GM12878 (cell line): ENCODE data around the gene RBL2. TPM values are rescaled to one million over a fixed set of nuclear protein-coding genes. Genes with fewer than 3 reads are reported as not detected.

Experiments used
- ATAC-seq: fragments of 200-7000 bp; cut with Tn5 transposase; 3 replicates; pipeline ENCODE4 v1.9.1; 2020; ENCODE audit warnings: mild to moderate bottlenecking, moderate library complexity
- BruUV-seq: library from RNA; stranded (reverse); fragments of 400-500 nt; replicated peaks from 2 replicates; lab custom pipeline; 2021; lab: Mats Ljungman, UMichigan
- CTCF ChIA-PET: fragments of 300-600 bp; sonication (Branson Sonifier 250); formaldehyde crosslinking; extraction: SDS; loops from one replicate; lab custom pipeline; 2021; ENCODE audit warnings: inconsistent platforms; lab: Yijun Ruan, JAX
- POLR2A ChIA-PET: fragments of 350-600 bp; formaldehyde crosslinking; extraction: SDS; loops from one replicate; lab custom pipeline; 2021; ENCODE audit warnings: inconsistent platforms; lab: Charles Lee
- RAD21 ChIA-PET: fragments of 300-600 bp; sonication (Branson Sonifier 250); formaldehyde crosslinking; loops from one replicate; lab custom pipeline; 2023; ENCODE audit warnings: antibody characterized with exemption; ENCODE audit not compliant: unreplicated experiment; lab: Charles Lee
- SMC1A ChIA-PET: fragments of 300-600 bp; sonication (Branson Sonifier 250); formaldehyde crosslinking; loops from one replicate; lab custom pipeline; 2023; ENCODE audit not compliant: unreplicated experiment, uncharacterized antibody; lab: Charles Lee
- DNase-seq: peaks from one replicate; pipeline ENCODE4 v3.0.0-alpha.2; 2011; ENCODE audit warnings: low read depth, low spot score
- FAIRE-seq: peaks from 3 replicates; lab custom pipeline; 2011; peaks lifted over from hg19 to GRCh38; lab: Jason Lieb, UNC
- H2AFZ ChIP-seq: 2 replicates; pipeline ENCODE4 v1.6.0; 2011; ENCODE audit warnings: low read depth, low read length, control low read depth; ENCODE audit not compliant: control insufficient read depth
- H3K27ac ChIP-seq: 2 replicates; pipeline ENCODE4 v1.5.1; 2011; ENCODE audit warnings: control low read depth; ENCODE audit not compliant: control insufficient read depth, insufficient read depth
- H3K27me3 ChIP-seq, 2 experiments: replicated peaks in 1 of 2; 2 replicates each; pipeline versions ENCODE4 v1.6.0 to v1.6.1; 2011; ENCODE audit warnings: low read length in 1 of 2; ENCODE audit not compliant: control insufficient read depth in 2 of 2, insufficient read depth in 2 of 2
- H3K36me3 ChIP-seq, 2 experiments: 2 replicates each; pipeline ENCODE4 v1.5.1; 2011; ENCODE audit warnings: low read length in 1 of 2; ENCODE audit not compliant: control insufficient read depth in 2 of 2, insufficient read depth in 2 of 2
- H3K4me1 ChIP-seq: 2 replicates; pipeline ENCODE4 v1.6.1; 2011; ENCODE audit warnings: mild to moderate bottlenecking, low read length, moderate library complexity, mixed read lengths; ENCODE audit not compliant: control insufficient read depth, insufficient read depth
- H3K4me2 ChIP-seq: 2 replicates; pipeline ENCODE4 v1.6.0; 2011; ENCODE audit warnings: control low read depth; ENCODE audit not compliant: control insufficient read depth, insufficient read depth
- H3K4me3 ChIP-seq: fragments of 200-600 bp; sonication (generic); 2 replicates; pipeline ENCODE4 v1.5.1; 2016
- H3K79me2 ChIP-seq: 2 replicates; pipeline ENCODE4 v1.6.0; 2011; ENCODE audit warnings: low read length; ENCODE audit not compliant: control insufficient read depth, insufficient read depth
- H3K9ac ChIP-seq: 2 replicates; pipeline ENCODE4 v1.8.0; 2011; ENCODE audit warnings: low read length, control low read depth, mixed read lengths; ENCODE audit not compliant: control insufficient read depth, insufficient read depth
- H3K9me3 ChIP-seq: replicated peaks from 3 replicates; pipeline ENCODE4 v1.5.1; 2011; ENCODE audit warnings: mild to moderate bottlenecking, low read length; ENCODE audit not compliant: control insufficient read depth, insufficient read depth
- H4K20me1 ChIP-seq: 2 replicates; pipeline ENCODE4 v1.6.0; 2011; ENCODE audit not compliant: control insufficient read depth, insufficient read depth
- EP300 ChIP-seq, 2 experiments: fragments of 150-350 bp in 1 of 2; IDR thresholded peaks; 2 replicates each; pipeline ENCODE4 v1.6.1; 2011 to 2012; ENCODE audit warnings: low read depth in 2 of 2, low read length in 2 of 2, borderline replicate concordance in 1 of 2, improper control_type of control experiment in 1 of 2, inconsistent platforms in 1 of 2; ENCODE audit not compliant: control insufficient read depth in 1 of 2
- NFYB ChIP-seq: IDR thresholded peaks from 2 replicates; pipeline ENCODE4 v1.6.1; 2011; ENCODE audit warnings: low read depth, mild to moderate bottlenecking, low read length, improper control_type of control experiment, moderate library complexity; ENCODE audit not compliant: insufficient read depth
- POLR2AphosphoS5 ChIP-seq: IDR thresholded peaks from 2 replicates; pipeline ENCODE4 v1.6.1; 2011; ENCODE audit warnings: mild to moderate bottlenecking, low read length, inconsistent platforms
- SIN3A ChIP-seq: IDR thresholded peaks from 2 replicates; pipeline ENCODE4 v1.6.1; 2012; ENCODE audit warnings: low read depth, low read length, improper control_type of control experiment
- SREBF1 ChIP-seq: IDR thresholded peaks from 2 replicates; pipeline ENCODE4 v1.6.1; 2012; ENCODE audit warnings: mild to moderate bottlenecking, low read length
- TAF1 ChIP-seq: IDR thresholded peaks from 2 replicates; pipeline ENCODE4 v1.6.1; 2011; ENCODE audit warnings: mild to moderate bottlenecking, low read depth, low read length, borderline replicate concordance
- TCF3 ChIP-seq: IDR thresholded peaks from 2 replicates; pipeline ENCODE4 v1.6.1; 2012; ENCODE audit warnings: low read depth, mild to moderate bottlenecking, low read length, borderline replicate concordance; ENCODE audit not compliant: insufficient read depth
- ZNF687 ChIP-seq: fragments of 450-650 bp; IDR thresholded peaks from 2 replicates; pipeline ENCODE4 v1.6.1; 2017; ENCODE audit warnings: mild to moderate bottlenecking, moderate library complexity
- WGBS: methylation state at CpG from one replicate; pipeline ENCODE4 v1.1.6; 2016; ENCODE audit warnings: low lambda C conversion rate; ENCODE audit not compliant: insufficient replicate concordance, insufficient coverage; ENCODE audit errors: missing lambda C conversion rate; 5-methylcytosine and 5-hydroxymethylcytosine counted together
- in situ Hi-C: fragments of 300-500 bp; cut with MboI; formaldehyde crosslinking; loops from 9 replicates; pipeline ENCODE4 v1.14.3; 2018; ENCODE audit warnings: mixed read lengths
- intact Hi-C: fragments of 100-400 bp; cut with micrococcal nuclease; formaldehyde crosslinking; loops from one replicate; pipeline ENCODE4 v1.14.2; 2022; ENCODE audit not compliant: unreplicated experiment
- polyA plus RNA-seq, 11 experiments: library from polyadenylated mRNA; depleted of rRNA in 4 of 11; unstranded in 6 of 11; stranded (reverse) in 5 of 11; fragments of >200 nt; fragmentation: Nextera tagmentation in 4 of 11; fragmentation: Illumina TruSeq in 1 of 11; extraction: Ambion mirVana in 4 of 11; extraction: Trizol in 1 of 11; gene quantifications; 1 replicate in 1 of 11; 2 replicates in 10 of 11; pipeline versions ENCODE4 v1.2.1 to v1.2.3, GENCODE V29; 2011 to 2016; ENCODE audit warnings: inconsistent platforms in 2 of 11, missing spikeins in 2 of 11, low read depth in 1 of 11
- total RNA-seq, 4 experiments: library from RNA; depleted of rRNA in 3 of 4; stranded (reverse); fragments of >200 nt in 3 of 4; fragmentation: Illumina TruSeq in 1 of 4; extraction: Trizol in 1 of 4; gene quantifications; 2 replicates each; pipeline versions ENCODE4 v1.2.1 to v1.2.3, GENCODE V29; 2013 to 2021

Gene RBL2
- total and polyA plus RNA-seq, 10 of the 15 experiments (the other 5 are each of a cell fraction or from before 2014, with no cell fraction given): 10.0 to 107 (median 39.0) TPM

GRCh38 chr16:53528797-53529196 is 94.5 kb downstream of the RBL2 start:
- POLR2A ChIA-PET: no interaction called here
- no TSS peak for BruUV-seq

More at GRCh38 chr16:53528797-53529196, 94.5 kb downstream of the RBL2 start:
- no peak overlapping the region for H3K4me3 ChIP-seq
- H3K36me3 ChIP-seq: no peaks in the 10 kb centered on the region
- no peak overlapping the region for H3K4me2 ChIP-seq
- no peaks in the 10 kb centered on the region for H3K27me3 ChIP-seq
- no peaks in the 10 kb centered on the region for H4K20me1 ChIP-seq
- no peak overlapping the region for H2AFZ ChIP-seq
- DNase-seq (no peak), FAIRE-seq (no peak), ATAC-seq (no peak)
- CTCF ChIA-PET: interaction anchor here (0.6 to 0.9 kb wide), 2 partner anchors 19 to 21 kb away, joined by 3 read pairs; no protein-coding TSS in a partner anchor
- SMC1A ChIA-PET: interaction anchor here (1.1 to 1.8 kb wide), 2 partner anchors 7 to 24 kb away, joined by 3 to 6 read pairs; no protein-coding TSS in a partner anchor
- no peak overlapping the region for H3K9ac ChIP-seq
- TF ChIP-seq SREBF1 (no peak), TCF3 (no peak), NFYB (no peak), POLR2AphosphoS5 (no peak), EP300 (IDR thresholded peaks at IDR 0.05; ENCODE audit: borderline replicate concordance in 1 of 2, control insufficient read depth in 1 of 2, low read depth in 2 of 2, low read length in 2 of 2) (no peak), TAF1 (no peak), SIN3A (no peak), ZNF687 (no peak)
- intact Hi-C loops (no loop called here), in situ Hi-C loops (no loop called here)
- H3K4me1 ChIP-seq: 0 out of 2 replicates have a peak, but pooled peaks cover 3% of the 10 kb centered on the region
- no peak overlapping the region for H3K27ac ChIP-seq
- WGBS: 62% methylated on average over 6 of the region's 6 CpGs
- RAD21 ChIA-PET: no interaction called here
- no peaks in the 10 kb centered on the region for H3K79me2 ChIP-seq
- no peaks in the 10 kb centered on the region; the same call in 2 of the 3 replicates for H3K9me3 ChIP-seq
